ENCODE data around the gene DOK3.
A peak's percentile ranks its signal among the peaks of the same experiment; 100 is the strongest.

The DOK3 gene

DNA sequence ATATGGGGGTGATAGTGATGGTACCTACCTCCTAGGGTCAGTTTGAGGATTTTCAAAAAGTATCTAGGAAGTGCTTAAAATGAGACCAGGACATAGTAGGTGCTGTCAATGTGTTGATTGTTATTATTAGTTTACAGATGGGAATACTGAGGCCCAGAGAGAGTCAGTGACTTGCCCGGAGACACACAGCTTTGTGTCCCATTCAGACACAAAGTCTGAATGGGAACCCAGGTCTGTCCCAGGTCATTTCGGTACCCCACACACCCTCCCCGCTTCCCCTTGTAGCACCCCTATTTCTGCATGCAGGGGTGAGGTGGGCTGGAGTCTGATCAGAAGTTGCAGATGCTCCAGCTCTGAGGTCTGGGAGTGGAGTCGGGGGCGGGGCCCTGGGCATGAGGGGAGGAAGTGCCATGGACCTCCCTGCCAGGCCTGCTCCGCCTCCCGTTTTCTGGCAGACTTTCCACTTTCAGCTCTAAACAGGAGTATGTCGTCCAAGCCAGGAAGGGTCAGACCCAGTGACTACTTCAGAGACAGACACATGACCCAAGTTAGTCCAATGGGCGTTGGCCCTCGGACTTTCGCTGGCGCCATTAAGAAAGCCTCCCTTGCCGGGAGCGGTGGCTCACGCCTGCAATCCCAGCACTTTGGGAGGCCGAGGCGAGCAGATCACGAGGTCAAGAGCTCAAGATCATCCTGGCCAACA, 32.9 kb downstream of the DOK3 start:
- Mint-ChIP-seq H3K9me3 (ENCODE audit: low read depth) (no peaks in the 10 kb centered on the region), H3K27me3 (no peaks in the 10 kb centered on the region), H3K27ac (peak overlapping the region; percentile 76), H3K4me3 (peak overlapping the region; percentile 67), H3K36me3 (no peaks in the 10 kb centered on the region), H3K4me1 (ENCODE audit: low read depth) (peaks cover 57% of the 10 kb centered on the region)

DNA sequence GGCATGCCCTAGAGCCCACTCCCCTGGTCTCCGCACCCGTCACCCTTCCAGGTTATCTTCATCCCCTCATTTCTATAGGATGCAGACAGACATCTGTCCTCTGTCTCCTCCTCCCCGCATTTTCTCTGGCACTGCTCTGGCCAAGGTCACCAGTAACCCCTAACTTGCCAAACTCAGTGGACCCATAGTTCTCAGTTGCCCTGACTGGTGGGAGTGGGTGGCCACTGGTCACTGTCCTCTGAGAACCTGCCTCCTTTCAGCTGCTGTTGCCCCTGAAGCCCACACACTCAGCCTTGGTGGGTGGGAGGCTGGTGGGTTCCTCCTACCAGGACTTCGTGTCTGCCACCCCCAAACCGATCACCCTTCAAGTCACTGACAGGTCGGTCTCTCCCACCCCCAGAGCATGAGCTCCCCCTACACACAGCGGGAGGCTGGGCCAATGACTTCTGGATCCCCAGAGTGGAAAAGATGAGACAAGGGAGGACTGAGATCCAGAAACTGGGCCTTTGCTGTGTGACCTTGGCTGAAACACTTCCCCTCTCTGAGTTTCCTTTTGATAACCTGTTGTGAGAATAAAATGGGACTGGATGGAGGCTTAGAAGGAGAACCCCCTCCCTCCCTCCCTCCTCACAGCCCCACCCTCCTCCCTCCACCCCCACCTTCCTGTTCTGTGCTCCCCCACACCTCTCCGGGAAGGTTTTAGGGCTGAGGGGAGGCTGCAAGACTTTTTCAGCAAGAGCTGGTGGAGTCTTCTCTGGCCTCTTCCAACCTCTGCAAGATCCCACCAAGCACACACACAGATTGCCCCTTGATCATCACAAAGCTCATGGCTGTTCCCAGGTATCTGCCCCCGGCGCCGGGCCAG, 33.8 kb downstream of the DOK3 start:
- no peaks in the 10 kb centered on the region for H3K9me3 Mint-ChIP-seq (ENCODE audit: low read depth)
- peak overlapping the region; percentile 76 for H3K27ac Mint-ChIP-seq
- peaks cover 64% of the 10 kb centered on the region for H3K4me1 Mint-ChIP-seq (ENCODE audit: low read depth)
- no peaks in the 10 kb centered on the region for H3K36me3 Mint-ChIP-seq
- no peaks in the 10 kb centered on the region for H3K27me3 Mint-ChIP-seq
- H3K4me3 Mint-ChIP-seq = peak overlapping the region; percentile 69

DNA sequence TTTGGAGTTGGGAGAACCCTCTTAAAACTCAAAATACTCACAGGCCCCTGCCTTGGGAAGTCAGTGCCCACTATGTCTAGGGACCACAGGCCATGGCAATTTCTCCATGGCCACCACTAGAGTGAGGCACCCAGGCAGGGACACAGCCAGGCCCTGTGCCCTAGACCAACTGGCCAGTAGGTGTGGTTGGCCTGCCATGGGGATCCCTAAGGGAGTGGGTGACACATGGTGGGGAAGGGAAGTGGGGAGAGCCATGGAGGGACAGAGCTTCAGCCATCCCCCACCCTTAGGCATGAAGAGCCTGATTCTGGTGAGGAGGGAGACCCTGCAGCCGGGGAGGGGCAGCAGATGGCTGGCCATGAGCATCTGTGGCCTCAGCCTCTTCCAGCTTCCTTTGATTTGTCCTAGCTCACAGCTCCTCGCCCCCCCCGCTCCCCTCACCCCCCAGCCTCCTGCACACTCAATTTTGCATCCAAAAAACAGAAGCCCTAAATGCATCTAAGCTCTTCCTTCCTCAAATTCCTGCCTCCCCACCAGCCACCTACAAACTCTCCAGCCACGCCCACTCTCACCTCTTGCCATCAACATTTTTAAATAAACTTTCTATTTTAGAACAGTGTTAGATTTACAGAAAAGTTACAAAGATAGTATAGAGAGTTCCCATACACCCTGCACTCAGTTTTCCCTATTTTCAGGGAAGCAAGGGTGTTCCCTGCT, 34.6 kb downstream of the DOK3 start:
- no peaks in the 10 kb centered on the region for H3K27me3 Mint-ChIP-seq
- H3K27ac Mint-ChIP-seq = peak overlapping the region; percentile 55
- no peaks in the 10 kb centered on the region for H3K9me3 Mint-ChIP-seq (ENCODE audit: low read depth)
- peaks cover 65% of the 10 kb centered on the region for H3K4me1 Mint-ChIP-seq (ENCODE audit: low read depth)
- H3K36me3 Mint-ChIP-seq = no peaks in the 10 kb centered on the region
- H3K4me3 Mint-ChIP-seq = peak overlapping the region; percentile 85

DNA sequence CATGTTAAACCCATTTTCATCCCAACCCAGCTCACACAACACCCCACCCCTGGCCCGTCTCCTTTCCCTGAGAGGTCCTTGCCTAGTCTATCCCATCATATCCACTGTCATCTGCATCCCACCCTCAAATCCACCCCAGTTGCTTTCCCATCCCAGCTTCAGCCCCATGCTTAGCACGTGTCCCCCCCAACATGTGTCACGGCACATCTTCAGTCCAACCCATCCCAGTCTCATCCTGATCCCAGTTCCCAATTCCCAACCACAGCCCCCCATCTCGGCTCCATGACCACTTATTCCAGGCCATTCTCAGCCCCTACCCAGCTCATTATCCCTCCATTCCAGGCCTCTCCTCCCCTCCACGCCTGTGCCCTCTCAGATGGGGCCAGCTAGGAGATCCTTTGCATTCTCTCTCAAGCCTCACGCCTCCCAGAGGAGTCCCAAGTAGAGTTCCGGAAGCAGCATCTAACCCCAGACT, 35.6 kb downstream of the DOK3 start:
- Mint-ChIP-seq H3K4me3 (peak overlapping the region; percentile 85), H3K4me1 (ENCODE audit: low read depth) (peaks cover 55% of the 10 kb centered on the region), H3K9me3 (ENCODE audit: low read depth) (no peaks in the 10 kb centered on the region), H3K27ac (peak overlapping the region; percentile 70), H3K36me3 (no peaks in the 10 kb centered on the region), H3K27me3 (no peaks in the 10 kb centered on the region)

DNA sequence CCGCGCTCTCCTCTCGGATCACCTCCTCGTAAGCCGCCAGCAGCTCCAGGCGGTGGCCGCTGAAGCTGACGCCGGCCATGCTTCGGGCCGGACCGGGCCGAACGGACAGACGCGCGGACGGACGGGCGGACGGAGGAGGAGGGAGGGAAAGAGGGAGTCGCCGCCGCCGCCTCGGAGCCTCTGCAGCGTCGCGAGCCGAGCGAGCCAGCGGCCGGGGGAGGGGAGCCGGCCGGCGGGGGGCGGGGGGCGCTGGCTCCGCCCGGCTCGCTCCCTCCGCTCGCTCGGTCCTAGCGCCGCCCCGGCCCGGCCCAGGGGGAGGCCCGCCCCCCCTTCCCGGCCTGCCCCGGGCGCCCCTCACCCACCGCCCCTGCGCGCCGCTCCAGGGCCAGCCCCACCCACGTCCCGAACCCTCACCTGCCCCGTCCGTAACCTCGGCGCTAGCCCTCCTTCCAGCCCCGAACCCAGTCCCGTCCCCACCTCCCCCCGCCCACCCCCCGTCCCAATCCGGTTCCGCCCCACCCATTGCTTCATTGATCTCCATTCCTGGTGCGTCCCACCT, 36.1 kb downstream of the DOK3 start, which contains the start of gene DBN1:
Gene DBN1 (minus strand): TSS at position 192 of the 559 bp plus-strand sequence. CDS start 113 bp downstream, at position 79.
- no peaks in the 10 kb centered on the region for H3K27me3 Mint-ChIP-seq
- peaks cover 50% of the 10 kb centered on the region for H3K4me1 Mint-ChIP-seq (ENCODE audit: low read depth)
- peak within 1 kb of the TSS; percentile 70 for H3K27ac Mint-ChIP-seq
- no peaks in the 10 kb centered on the region for H3K36me3 Mint-ChIP-seq
- no peaks in the 10 kb centered on the region for H3K9me3 Mint-ChIP-seq (ENCODE audit: low read depth)
- H3K4me3 Mint-ChIP-seq = peak within 1 kb of the TSS; percentile 85

DNA sequence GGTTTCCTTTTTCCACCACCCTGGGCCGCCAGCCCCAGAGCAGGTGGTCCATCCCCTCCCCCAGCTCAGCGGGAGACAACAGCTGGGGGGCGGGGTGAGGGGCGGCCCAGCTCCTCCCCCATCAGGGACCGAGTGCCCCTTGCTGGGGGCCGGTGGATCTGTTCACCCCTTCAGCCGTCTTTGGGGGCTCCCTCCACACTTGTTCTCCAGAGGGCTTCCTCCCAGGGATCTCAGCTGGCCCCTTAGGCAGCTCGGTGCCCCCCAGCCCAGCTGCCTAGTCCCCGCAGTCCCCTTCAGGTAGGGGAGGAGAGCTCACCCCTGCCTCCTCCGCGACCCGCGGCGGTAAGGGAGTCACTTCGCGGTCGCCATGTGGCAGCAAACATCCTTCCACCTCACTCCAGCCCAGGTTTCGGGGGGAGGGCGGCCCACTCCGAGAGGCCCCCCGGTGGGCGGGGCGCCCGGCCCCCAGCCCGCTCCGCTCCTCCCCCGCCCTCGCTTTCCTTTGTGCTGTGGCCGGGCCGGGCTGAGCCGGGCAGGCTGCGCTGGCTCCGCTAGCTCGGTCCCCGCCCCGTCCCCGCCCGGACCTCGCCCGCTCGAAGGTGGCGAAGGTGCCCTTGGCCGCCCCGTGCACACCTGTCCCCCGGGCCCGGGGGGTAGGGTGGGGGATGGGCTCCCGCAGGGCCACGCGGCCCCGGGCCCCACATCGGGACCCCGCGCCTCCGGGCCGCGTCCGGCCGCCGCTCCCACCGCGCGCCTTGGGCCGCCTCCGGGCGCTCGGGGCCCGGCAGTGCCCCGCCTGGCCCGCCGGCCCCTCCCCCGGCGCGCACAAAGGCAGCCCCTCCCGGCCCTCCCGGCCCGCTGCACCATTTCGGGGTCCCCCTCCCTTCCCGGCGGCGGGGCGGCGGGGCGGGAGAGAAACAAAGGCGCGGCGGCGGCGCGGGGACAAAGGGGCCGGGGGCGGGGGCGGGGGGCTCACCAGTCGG, 36.9 kb downstream of the DOK3 start:
- Mint-ChIP-seq H3K27ac (peak overlapping the region; percentile 67), H3K27me3 (no peaks in the 10 kb centered on the region), H3K4me1 (ENCODE audit: low read depth) (peaks cover 44% of the 10 kb centered on the region)

DNA sequence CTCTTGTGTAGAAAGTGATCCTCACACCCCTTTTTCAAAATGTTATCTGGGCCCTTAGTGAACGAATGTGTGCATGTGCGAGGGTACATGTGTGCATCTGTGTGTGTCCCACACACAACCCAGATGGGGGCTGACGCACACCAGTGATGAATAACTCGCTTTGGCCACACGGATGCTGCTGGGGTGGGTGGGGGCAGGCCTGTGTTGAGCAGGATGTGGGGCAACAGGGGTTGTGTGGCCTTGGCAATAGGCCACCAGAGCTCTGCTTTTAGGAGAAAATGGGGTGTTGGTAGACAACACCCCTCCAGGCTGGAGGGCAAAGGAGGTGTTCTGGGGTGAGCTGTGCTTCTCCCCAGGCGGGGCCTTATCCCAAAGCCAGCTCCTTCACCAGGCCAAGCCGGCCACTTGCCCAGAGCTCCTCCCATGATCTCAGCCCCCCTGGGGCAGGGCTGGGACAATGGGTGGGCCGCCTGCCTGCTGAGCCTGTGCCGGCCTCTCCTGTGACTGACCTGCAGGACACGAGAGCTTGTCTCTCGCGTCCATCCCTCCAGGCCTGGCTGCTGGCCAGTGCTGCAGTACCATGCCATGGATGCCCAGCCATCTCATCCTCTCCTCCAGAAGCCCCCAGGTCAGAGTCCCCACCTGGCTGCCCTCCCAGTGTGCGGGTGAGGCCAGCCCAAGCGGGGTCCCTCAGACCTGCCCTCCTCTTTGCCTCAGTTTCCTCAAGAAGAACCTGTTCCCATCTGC, 37.8 kb downstream of the DOK3 start:
- Mint-ChIP-seq H3K4me3 (peak overlapping the region; percentile 80), H3K4me1 (ENCODE audit: low read depth) (peaks cover 41% of the 10 kb centered on the region), H3K27ac (peak overlapping the region; percentile 67), H3K27me3 (no peaks in the 10 kb centered on the region), H3K9me3 (ENCODE audit: low read depth) (no peaks in the 10 kb centered on the region), H3K36me3 (no peaks in the 10 kb centered on the region)

More for the DNA sequence above, 36.9 kb downstream of the DOK3 start:
- Mint-ChIP-seq H3K4me3 (peak overlapping the region; percentile 81), H3K36me3 (no peaks in the 10 kb centered on the region), H3K9me3 (ENCODE audit: low read depth) (no peaks in the 10 kb centered on the region)

DNA sequence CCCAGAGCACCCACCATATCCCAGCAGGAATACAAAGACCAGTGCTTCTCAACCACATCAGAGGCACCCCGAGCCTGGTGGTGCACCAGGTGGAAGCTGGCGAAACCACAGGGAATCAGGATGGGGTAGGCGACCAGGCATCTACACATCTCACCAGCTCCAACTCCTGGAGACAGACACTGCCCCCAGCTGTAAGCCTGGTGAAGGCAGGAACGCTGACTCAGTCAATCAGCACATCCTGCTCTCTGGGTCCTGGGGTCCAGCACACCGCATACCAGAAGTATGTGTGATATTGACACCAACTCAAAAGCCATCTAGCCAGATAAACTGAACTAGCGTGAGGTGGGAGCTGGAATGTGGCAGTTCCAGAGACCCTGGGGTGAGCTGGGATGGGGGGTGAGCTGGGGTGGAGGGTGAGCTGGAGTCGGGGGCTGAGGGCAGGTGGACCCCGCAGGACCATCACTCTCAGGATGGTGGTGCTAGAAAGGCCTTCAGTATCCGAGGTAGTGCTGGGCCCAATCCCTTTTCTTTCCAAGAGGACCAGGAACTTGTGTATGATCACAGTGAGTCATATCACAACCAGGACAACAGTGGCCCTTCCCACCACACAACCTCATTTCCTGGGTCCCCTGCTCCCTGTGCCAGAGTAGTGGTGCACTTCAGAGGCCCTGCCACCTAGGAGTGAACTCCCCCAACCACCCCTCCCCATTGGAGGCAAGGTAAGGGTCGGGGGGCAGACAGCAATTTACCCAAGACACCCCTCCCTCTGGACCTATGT, 38.7 kb downstream of the DOK3 start:
- peaks cover 35% of the 10 kb centered on the region for H3K4me1 Mint-ChIP-seq (ENCODE audit: low read depth)
- H3K27ac Mint-ChIP-seq = peak overlapping the region; percentile 71
- no peaks in the 10 kb centered on the region for H3K9me3 Mint-ChIP-seq (ENCODE audit: low read depth)
- peaks cover 3% of the 10 kb centered on the region for H3K36me3 Mint-ChIP-seq
- no peaks in the 10 kb centered on the region for H3K27me3 Mint-ChIP-seq
- peak overlapping the region; percentile 80 for H3K4me3 Mint-ChIP-seq

DNA sequence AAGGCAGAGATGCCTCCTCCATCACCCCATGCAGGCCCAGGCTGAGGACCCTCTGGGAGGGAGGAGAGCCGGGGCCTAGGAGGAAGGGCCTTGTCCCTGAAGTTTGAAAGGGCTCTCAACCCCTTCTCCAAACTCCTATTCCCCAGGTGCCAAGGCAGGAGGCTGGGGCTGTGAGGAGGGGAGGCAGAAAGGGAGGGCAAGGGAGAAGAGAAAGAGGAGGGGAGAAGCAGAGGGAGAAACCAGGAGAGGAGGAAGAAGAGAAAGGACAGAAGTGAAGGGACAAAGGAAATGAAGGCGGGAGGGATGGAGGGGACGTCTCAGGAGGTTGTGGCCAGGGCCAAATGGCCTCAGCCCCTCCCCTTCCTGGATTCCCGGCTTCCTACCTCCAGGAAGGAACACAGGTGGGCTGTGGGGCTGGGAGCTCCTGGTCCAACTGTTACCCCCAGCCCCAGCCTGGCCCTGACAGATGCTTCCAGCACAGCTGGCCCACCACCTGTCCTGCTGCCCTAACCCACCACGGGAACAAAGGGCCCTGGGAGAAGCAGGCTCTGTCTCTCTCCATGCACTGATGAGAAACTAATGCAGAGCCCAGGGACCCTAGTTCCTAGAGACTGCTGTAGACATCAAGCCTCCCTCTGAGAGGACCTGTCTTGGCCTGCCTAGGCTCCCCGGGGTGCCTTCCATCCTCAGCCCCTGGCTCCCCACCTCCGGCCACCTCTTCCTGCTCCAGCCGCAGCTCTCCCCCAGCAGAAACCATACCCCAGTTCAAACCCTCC, 39.7 kb downstream of the DOK3 start:
- H3K27me3 Mint-ChIP-seq = no peaks in the 10 kb centered on the region
- H3K9me3 Mint-ChIP-seq (ENCODE audit: low read depth) = no peaks in the 10 kb centered on the region
- H3K4me3 Mint-ChIP-seq = peak overlapping the region; percentile 20
- H3K27ac Mint-ChIP-seq = peak overlapping the region; percentile 71
- peaks cover 26% of the 10 kb centered on the region for H3K4me1 Mint-ChIP-seq (ENCODE audit: low read depth)
- peaks cover 9% of the 10 kb centered on the region for H3K36me3 Mint-ChIP-seq

DNA sequence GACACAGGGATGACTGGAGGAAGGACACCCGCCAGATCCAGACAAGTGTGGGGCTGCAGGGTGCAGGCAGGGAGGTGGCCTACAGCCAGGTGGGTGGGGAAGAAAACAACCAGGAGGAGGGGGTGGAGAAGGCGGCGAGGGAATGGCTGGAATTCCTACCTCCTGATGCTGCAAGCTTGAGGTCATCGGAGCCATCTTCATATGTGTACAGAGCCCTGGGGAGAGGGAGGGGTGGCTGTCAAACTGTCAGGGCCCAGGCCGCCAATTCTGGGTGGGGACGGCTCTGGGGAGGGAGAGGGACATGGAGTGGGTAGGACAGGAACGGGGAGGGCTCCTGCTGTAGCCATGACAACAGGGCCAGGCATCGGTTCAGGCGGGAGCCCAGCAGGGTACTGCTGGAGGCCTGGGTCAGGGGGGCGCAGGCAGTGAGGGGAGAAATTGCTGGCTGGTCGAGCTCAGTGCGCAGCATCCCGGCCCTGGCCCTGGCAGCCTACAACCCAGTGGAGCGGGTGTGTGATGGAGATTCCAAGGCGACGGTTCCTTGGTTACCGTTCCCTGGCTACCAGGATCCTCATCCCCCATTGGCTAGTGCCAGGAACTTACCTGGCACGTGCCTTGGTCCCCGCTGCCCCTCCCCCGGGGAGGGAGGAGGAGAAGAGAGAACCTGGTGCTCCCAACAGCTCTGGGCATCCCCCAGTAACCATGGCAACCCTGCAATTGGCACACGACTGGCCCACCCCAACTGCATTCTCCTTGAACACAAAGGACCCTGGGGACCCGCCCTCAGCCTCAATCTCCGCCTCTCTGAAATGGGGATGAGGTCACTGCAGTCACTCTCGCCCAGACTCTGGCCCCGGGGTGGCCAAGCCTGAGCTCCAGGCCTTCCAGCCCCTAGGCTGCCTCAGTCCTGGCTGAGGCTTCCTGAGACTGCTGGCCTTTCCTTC, 40.7 kb downstream of the DOK3 start:
- Mint-ChIP-seq H3K36me3 (peaks cover 9% of the 10 kb centered on the region), H3K9me3 (ENCODE audit: low read depth) (no peaks in the 10 kb centered on the region), H3K4me1 (ENCODE audit: low read depth) (peaks cover 16% of the 10 kb centered on the region), H3K27me3 (no peaks in the 10 kb centered on the region), H3K27ac (no peak overlapping the region), H3K4me3 (no peak overlapping the region)

DNA sequence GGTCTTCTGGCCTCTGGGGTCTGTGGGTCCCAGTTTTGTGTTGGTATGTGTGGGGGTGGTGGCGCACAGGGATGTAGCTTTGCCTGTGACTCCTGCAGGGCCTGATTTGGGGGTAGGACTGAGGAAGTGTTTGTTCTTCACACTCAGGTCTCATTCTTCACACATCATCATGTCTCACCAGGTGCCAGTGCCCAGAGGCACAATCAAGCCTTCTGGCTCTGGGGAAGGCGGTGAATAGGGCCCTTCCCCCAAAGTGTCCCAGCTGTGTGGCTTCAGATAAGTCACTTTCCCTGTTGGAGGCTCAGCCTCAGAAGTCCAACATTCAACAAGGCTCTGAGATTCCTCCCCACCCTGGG, 41.3 kb downstream of the DOK3 start:
- H3K9me3 Mint-ChIP-seq (ENCODE audit: low read depth) = no peaks in the 10 kb centered on the region
- peaks cover 14% of the 10 kb centered on the region for H3K4me1 Mint-ChIP-seq (ENCODE audit: low read depth)
- H3K36me3 Mint-ChIP-seq = peaks cover 9% of the 10 kb centered on the region
- H3K4me3 Mint-ChIP-seq = no peak overlapping the region
- no peaks in the 10 kb centered on the region for H3K27me3 Mint-ChIP-seq
- H3K27ac Mint-ChIP-seq = no peak overlapping the region
